Cardiac muscle cell (in vitro differentiated cells and primary cell): ENCODE measurements around the gene SLC35G3. TPM values are rescaled to one million over a fixed set of nuclear protein-coding genes. Genes with fewer than 3 reads are reported as not detected.
"Not testable (repeated sequence)": the region's sequence is repeated elsewhere in the genome, so short reads cannot be mapped to it uniquely, and the experiment has no call there.

Experiments used
- DNase-seq, 2 donors: peaks; one replicate each; pipeline versions ENCODE4 v3.0.0 to v3.0.0-alpha.2; 2010 to 2017; ENCODE audit warnings: low read depth in 1 of 2, low spot score in 1 of 2
- H3K27ac ChIP-seq: fragments of 200-600 bp; sonication (generic); 2 replicates; pipeline ENCODE4 v1.5.1; 2016
- H3K27me3 ChIP-seq: fragments of 200-600 bp; sonication (generic); 2 replicates; pipeline ENCODE4 v1.6.0; 2016; ENCODE audit warnings: control low read depth
- H3K36me3 ChIP-seq: fragments of 200-600 bp; sonication (generic); 2 replicates; pipeline ENCODE4 v1.5.1; 2016; ENCODE audit warnings: control low read depth
- H3K4me1 ChIP-seq: fragments of 200-600 bp; sonication (generic); 2 replicates; pipeline ENCODE4 v1.8.1; 2017; ENCODE audit warnings: low read depth, mild to moderate bottlenecking, mixed run types
- H3K4me3 ChIP-seq: fragments of 200-600 bp; sonication (generic); 2 replicates; pipeline ENCODE4 v1.5.1; 2016; ENCODE audit warnings: mild to moderate bottlenecking
- H3K9me3 ChIP-seq: fragments of 200-600 bp; sonication (generic); 2 replicates; pipeline ENCODE4 v1.5.1; 2017; ENCODE audit warnings: low read depth, mild to moderate bottlenecking, control low read depth
- CTCF ChIP-seq: IDR thresholded peaks from 2 replicates; pipeline ENCODE4 v1.5.1; 2012; ENCODE audit warnings: low read depth, mild to moderate bottlenecking, low read length
- polyA plus RNA-seq: library from polyadenylated mRNA; unstranded; fragments of >200 nt; fragmentation: Nextera tagmentation; extraction: Ambion mirVana; gene quantifications from 2 replicates; pipeline ENCODE4 v1.2.1, GENCODE V29; 2016
- total RNA-seq: library from RNA; depleted of rRNA; stranded (reverse); fragments of >200 nt; gene quantifications from 2 replicates; pipeline ENCODE4 v1.2.3, GENCODE V29; 2016

SLC35G3 gene
- total and polyA plus RNA-seq, 2 experiments from 2014 or later: 0.65 TPM; not detected in 1

DNA sequence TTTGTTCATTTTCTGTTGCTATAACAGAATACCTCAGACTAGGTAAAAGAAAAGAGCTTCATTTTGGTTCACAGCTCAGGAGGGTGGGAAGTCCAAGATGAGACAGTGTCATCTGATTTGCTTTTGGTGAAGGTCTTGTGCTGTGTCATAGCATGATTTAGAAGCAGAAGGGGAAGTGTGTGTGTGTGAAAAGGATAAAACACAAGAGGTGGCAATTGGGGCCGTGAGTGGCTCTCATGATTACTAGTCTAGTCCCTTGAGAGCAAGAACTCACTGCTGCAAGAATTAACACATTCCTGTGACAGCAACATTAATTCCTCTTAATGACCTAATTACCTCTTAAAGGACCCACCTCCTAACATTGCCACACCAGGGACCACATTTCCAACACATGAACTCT, 8.3 kb downstream of the SLC35G3 start:
- DNase-seq: no peak
- no peak for TF ChIP-seq CTCF
- no peak overlapping the region for H3K27ac ChIP-seq
- no peaks in the 10 kb centered on the region for H3K4me1 ChIP-seq
- no peaks in the 10 kb centered on the region for H3K9me3 ChIP-seq
- no peak overlapping the region for H3K4me3 ChIP-seq
- H3K36me3 ChIP-seq: peaks cover 66% of the 10 kb centered on the region
- no peaks in the 10 kb centered on the region for H3K27me3 ChIP-seq

- Histone ChIP-seq H3K36me3 (peaks cover 79% of the 10 kb centered on the region), H3K4me3 (no peak overlapping the region), H3K27ac (no peak overlapping the region), H3K4me1 (no peaks in the 10 kb centered on the region), H3K9me3 (no peaks in the 10 kb centered on the region), H3K27me3 (no peaks in the 10 kb centered on the region)
- TF ChIP-seq CTCF: no peak
- DNase-seq: no peak
These were observed 9.9 kb downstream of the SLC35G3 start for GRCh38 chr17:35184274-35184673.

DNA sequence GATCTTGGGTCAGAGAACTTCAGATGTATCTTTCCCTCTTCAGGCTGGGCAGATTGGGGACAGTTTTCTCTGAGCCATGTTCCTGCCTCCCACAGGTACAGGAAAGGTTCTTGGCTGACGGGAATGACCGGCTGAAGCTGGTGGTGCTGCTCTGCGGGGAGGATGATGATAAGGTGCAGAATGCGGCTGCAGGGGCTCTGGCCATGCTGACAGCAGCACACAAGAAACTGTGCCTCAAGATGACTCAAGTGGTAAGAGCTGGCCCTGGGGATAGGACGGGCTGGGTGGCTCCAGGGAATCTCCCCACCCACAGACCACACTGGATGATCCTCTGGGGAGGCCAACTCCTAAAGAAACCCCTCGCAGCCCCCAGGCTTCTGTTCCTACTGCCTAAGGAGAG, 10.9 kb downstream of the SLC35G3 start:
- H3K27me3 ChIP-seq: no peaks in the 10 kb centered on the region
- H3K36me3 ChIP-seq: peaks cover 80% of the 10 kb centered on the region
- H3K4me3 ChIP-seq: no peak overlapping the region
- no peaks in the 10 kb centered on the region for H3K9me3 ChIP-seq
- no peak overlapping the region for H3K27ac ChIP-seq
- TF ChIP-seq CTCF: no peak
- DNase-seq: no peak
- no peaks in the 10 kb centered on the region for H3K4me1 ChIP-seq

DNA sequence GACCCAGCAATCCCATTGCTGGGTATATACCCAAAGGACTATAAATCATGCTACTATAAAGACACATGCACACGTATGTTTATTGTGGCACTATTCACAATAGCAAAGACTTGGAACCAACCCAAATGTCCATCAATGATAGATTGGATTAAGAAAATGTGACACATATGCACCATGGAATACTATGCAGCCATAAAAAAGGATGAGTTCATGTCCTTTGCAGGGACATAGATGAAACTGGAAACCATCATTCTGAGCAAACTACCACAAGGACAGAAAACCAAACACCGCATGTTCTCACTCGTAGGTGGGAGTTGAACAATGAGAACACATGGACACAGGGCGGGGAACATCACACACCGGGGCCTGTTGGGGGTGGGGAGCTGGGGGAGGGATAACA, 14.8 kb downstream of the SLC35G3 start:
- H3K4me3 ChIP-seq, H3K9me3 ChIP-seq, H3K4me1 ChIP-seq, H3K27ac ChIP-seq, DNase-seq, H3K27me3 ChIP-seq: not testable (repeated sequence)
- peaks cover 74% of the 10 kb centered on the region for H3K36me3 ChIP-seq

DNA sequence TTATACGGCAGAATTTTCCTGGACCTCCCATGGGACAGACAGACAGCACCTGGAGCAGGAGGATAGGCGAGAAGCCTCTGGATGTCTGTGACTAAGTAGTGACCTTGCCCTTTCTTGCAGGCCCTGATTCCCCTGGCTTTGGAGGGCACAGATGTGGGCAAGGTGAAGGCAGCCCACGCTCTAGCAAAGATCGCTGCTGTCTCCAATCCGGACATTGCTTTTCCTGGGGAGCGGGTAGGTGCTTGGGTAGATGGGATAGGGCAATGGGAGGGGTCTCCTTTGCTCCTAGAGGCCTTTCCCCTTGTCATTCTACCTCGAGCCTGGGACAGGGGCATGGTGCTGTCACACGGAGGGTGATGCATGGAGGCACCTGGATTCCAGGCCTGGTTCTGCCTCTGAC, 17.3 kb downstream of the SLC35G3 start:
- Histone ChIP-seq H3K4me3 (no peak overlapping the region), H3K27me3 (no peaks in the 10 kb centered on the region), H3K4me1 (no peaks in the 10 kb centered on the region), H3K27ac (no peak overlapping the region), H3K36me3 (peaks cover 71% of the 10 kb centered on the region), H3K9me3 (no peaks in the 10 kb centered on the region)
- TF ChIP-seq CTCF: no peak
- no peak for DNase-seq

GRCh38 chr17:35175638-35176415, 18.4 kb downstream of the SLC35G3 start:
- Histone ChIP-seq H3K4me1 (no peaks in the 10 kb centered on the region), H3K27ac (no peak overlapping the region), H3K9me3 (no peaks in the 10 kb centered on the region), H3K4me3 (no peak overlapping the region), H3K27me3 (no peaks in the 10 kb centered on the region), H3K36me3 (peaks cover 76% of the 10 kb centered on the region)
- no peak for TF ChIP-seq CTCF
- DNase-seq: no peak
